Thyroid gland (tissue), 4 donors: ENCODE measurements around the gene TAC3. TPM values are rescaled to one million over a fixed set of nuclear protein-coding genes. Genes with fewer than 3 reads are reported as not detected.
"Not testable (repeated sequence)": the region's sequence is repeated elsewhere in the genome, so short reads cannot be mapped to it uniquely, and the experiment has no call there.

Experiments
- DNase-seq, 2 donors: peaks; one replicate each; pipeline ENCODE4 v3.0.0-alpha.2; 2019
- H3K27ac ChIP-seq, 3 donors: fragments of 200-600 bp; sonication (generic); 1 replicate in 2 of 3; 2 replicates in 1 of 3; pipeline ENCODE4 v1.5.1; 2016 to 2019; ENCODE audit warnings: mild to moderate bottlenecking in 1 of 3, moderate library complexity in 1 of 3
- H3K27me3 ChIP-seq: fragments of 200-600 bp; sonication (generic); one replicate; pipeline ENCODE4 v1.5.1; 2019
- H3K36me3 ChIP-seq, 2 donors: fragments of 200-600 bp; sonication (generic); one replicate each; pipeline ENCODE4 v1.5.1; 2016 to 2019
- H3K4me1 ChIP-seq, 2 donors: fragments of 200-600 bp; sonication (generic); one replicate each; pipeline ENCODE4 v1.5.1; 2017 to 2019
- H3K4me3 ChIP-seq, 3 donors: fragments of 200-600 bp; sonication (generic); replicated peaks in 1 of 3; 1 replicate in 2 of 3; 2 replicates in 1 of 3; pipeline ENCODE4 v1.5.1; 2016; ENCODE audit warnings: mild to moderate bottlenecking in 1 of 3
- H3K9me3 ChIP-seq: fragments of 200-600 bp; sonication (generic); one replicate; pipeline ENCODE4 v1.5.1; 2017
- WGBS, 2 donors: methylation state at CpG; one replicate each; pipeline ENCODE4 v1.1.5; 2017; 5-methylcytosine and 5-hydroxymethylcytosine counted together
- intact Hi-C: fragments of 100-400 bp; cut with DNase I; formaldehyde crosslinking; loops from one replicate; pipeline ENCODE4 v1.15.1; 2023
- total RNA-seq, 4 donors: library from RNA; depleted of rRNA; stranded (reverse); fragments of >200 nt; gene quantifications; one replicate each; pipeline ENCODE4 v1.2.3, GENCODE V29; 2016

The TAC3 gene
- total RNA-seq, 4 donors from 2014 or later, result not detected

- 94 to 99% methylated on average over 4 of the region's 4 CpGs for WGBS, 2 donors
- H3K4me1 ChIP-seq, H3K27ac ChIP-seq, intact Hi-C loops, H3K4me3 ChIP-seq, H3K27me3 ChIP-seq, H3K9me3 ChIP-seq, H3K36me3 ChIP-seq, DNase-seq: not testable (repeated sequence)
Observed at GRCh38 chr12:56965124-56965523, 51.2 kb downstream of the TAC3 start.

- H3K4me1 ChIP-seq, H3K36me3 ChIP-seq, intact Hi-C loops, H3K27ac ChIP-seq, DNase-seq, H3K9me3 ChIP-seq, H3K4me3 ChIP-seq, H3K27me3 ChIP-seq: not testable (repeated sequence)
- WGBS, 2 donors, result no CpG with 5 or more reads among the region's 27 CpGs
Observed at GRCh38 chr12:56963557-56963956, 52.8 kb downstream of the TAC3 start.

GRCh38 chr12:56962247-56962646 is 54.1 kb downstream of the TAC3 start:
- intact Hi-C loops, result not testable (repeated sequence)

More at GRCh38 chr12:56962247-56962646, 54.1 kb downstream of the TAC3 start:
- not testable (repeated sequence) for H3K27me3 ChIP-seq, H3K36me3 ChIP-seq, H3K4me1 ChIP-seq, H3K4me3 ChIP-seq, H3K9me3 ChIP-seq, H3K27ac ChIP-seq, DNase-seq
- 67 to 77% methylated on average over 4 of the region's 4 CpGs for WGBS, 2 donors

Other genes with a start within 250 kb of the TAC3 start
- gene SDR9C7, start 82.1 kb downstream of the TAC3 start, total RNA-seq, result not detected
- 1 to 10 TPM in 1 of 4 donors, under 1 TPM in 1, not detected in 2; 0.22 to 1.3 TPM for gene RDH16, start 58.9 kb downstream of the TAC3 start, total RNA-seq
- gene ZBTB39, start 10.0 kb downstream of the TAC3 start, total RNA-seq, result 1 to 10 TPM; 4.5 to 8.5 (median 7.4) TPM
- not detected for gene MYO1A, start 33.6 kb upstream of the TAC3 start, total RNA-seq
- 10 to 100 TPM in 2 of 4 donors, 1 to 10 TPM in 2; 5.6 to 10.9 (median 9.2) TPM for gene NEMP1, start 62.3 kb upstream of the TAC3 start, total RNA-seq
- 10 to 100 TPM; 11.8 to 48.0 (median 16.1) TPM for gene NAB2, start 72.6 kb upstream of the TAC3 start, total RNA-seq
- gene STAT6, start 94.8 kb upstream of the TAC3 start, total RNA-seq, result 100 to 1,000 TPM in 1 of 4 donors, 10 to 100 TPM in 3; 79.0 to 144 (median 89.8) TPM
- gene LRP1, start 112.0 kb upstream of the TAC3 start, total RNA-seq, result 100 to 1,000 TPM in 3 of 4 donors, 10 to 100 TPM in 1; 98.5 to 161 (median 118) TPM
- not detected for gene LRP1-AS, start 131.1 kb upstream of the TAC3 start, total RNA-seq
- under 1 TPM in 1 of 4 donors, not detected in 3; 0.27 TPM for gene NXPH4, start 200.3 kb upstream of the TAC3 start, total RNA-seq
- gene SHMT2, start 213.2 kb upstream of the TAC3 start, total RNA-seq, result 10 to 100 TPM; 34.0 to 58.4 (median 49.8) TPM
- gene STAC3, start 234.7 kb upstream of the TAC3 start, total RNA-seq, result 1 to 10 TPM in 2 of 4 donors, under 1 TPM in 1, not detected in 1; 0.88 to 7.3 (median 3.0) TPM